GM23338 (cell line): Measurements from ENCODE around the gene KIFC1. TPM values are rescaled to one million over a fixed set of nuclear protein-coding genes. Genes with fewer than 3 reads are reported as not detected.

ENCODE experiments used
- ATAC-seq: fragments of 200-7000 bp; cut with Tn5 transposase; 3 replicates; pipeline ENCODE4 v1.9.1; 2020
- DNase-seq: peaks from one replicate; pipeline ENCODE4 v3.0.0-alpha.2; 2015; ENCODE audit warnings: low spot score
- H2AFZ ChIP-seq: fragments of 200-600 bp; sonication (generic); 2 replicates; pipeline ENCODE4 v1.8.0; 2016; ENCODE audit warnings: antibody characterized with exemption, mild to moderate bottlenecking, moderate library complexity
- H3F3A ChIP-seq: fragments of 200-600 bp; sonication (generic); replicated peaks from 2 replicates; pipeline ENCODE4 v1.8.0; 2017; ENCODE audit warnings: antibody characterized with exemption, mixed run types, low read depth
- H3K27ac ChIP-seq: fragments of 200-600 bp; sonication (generic); 2 replicates; pipeline ENCODE4 v1.6.1; 2016; ENCODE audit warnings: low read depth
- H3K27me3 ChIP-seq: fragments of 200-600 bp; sonication (generic); 2 replicates; pipeline ENCODE4 v1.8.0; 2016; ENCODE audit warnings: mild to moderate bottlenecking, mixed run types, moderate library complexity; ENCODE audit not compliant: insufficient read depth
- H3K36me3 ChIP-seq: fragments of 200-600 bp; sonication (generic); 2 replicates; pipeline ENCODE4 v1.8.0; 2016; ENCODE audit warnings: mild to moderate bottlenecking; ENCODE audit not compliant: insufficient read depth
- H3K4me1 ChIP-seq: fragments of 200-600 bp; sonication (generic); 2 replicates; pipeline ENCODE4 v1.8.0; 2016; ENCODE audit warnings: mild to moderate bottlenecking, moderate library complexity; ENCODE audit not compliant: insufficient read depth
- H3K4me2 ChIP-seq: fragments of 200-600 bp; sonication (generic); 2 replicates; pipeline ENCODE4 v1.7.1; 2017; ENCODE audit warnings: mixed run types
- H3K4me3 ChIP-seq: fragments of 200-600 bp; sonication (generic); 2 replicates; pipeline ENCODE4 v1.6.1; 2016; ENCODE audit warnings: mixed run types
- H3K79me2 ChIP-seq: fragments of 200-600 bp; sonication (generic); replicated peaks from 2 replicates; pipeline ENCODE4 v1.8.0; 2017; ENCODE audit warnings: mild to moderate bottlenecking; ENCODE audit not compliant: insufficient read depth
- H3K9me2 ChIP-seq: fragments of 200-600 bp; sonication (generic); 2 replicates; pipeline ENCODE4 v1.8.0; 2017; ENCODE audit not compliant: insufficient read depth
- H4K20me1 ChIP-seq: fragments of 200-600 bp; sonication (generic); replicated peaks from 2 replicates; pipeline ENCODE4 v1.8.0; 2017; ENCODE audit warnings: mild to moderate bottlenecking; ENCODE audit not compliant: insufficient read depth
- H3K27ac Mint-ChIP-seq: 2 replicates; pipeline ENCODE4 v1.8.0; 2020; ENCODE audit warnings: inconsistent platforms, mild to moderate bottlenecking, moderate library complexity, mixed read lengths
- H3K27me3 Mint-ChIP-seq: 3 replicates; pipeline ENCODE4 v1.8.0; 2022; ENCODE audit warnings: low read depth, mild to moderate bottlenecking, moderate library complexity, mixed read lengths, inconsistent platforms; ENCODE audit not compliant: insufficient read depth, poor library complexity
- H3K36me3 Mint-ChIP-seq: 3 replicates; pipeline ENCODE4 v1.8.0; 2021; ENCODE audit warnings: low read depth, mild to moderate bottlenecking, inconsistent platforms, moderate library complexity, mixed read lengths
- H3K4me1 Mint-ChIP-seq: 3 replicates; pipeline ENCODE4 v1.8.0; 2020; ENCODE audit warnings: mild to moderate bottlenecking, inconsistent platforms, mixed read lengths
- H3K4me3 Mint-ChIP-seq: 3 replicates; pipeline ENCODE4 v1.8.0; 2021; ENCODE audit warnings: moderate library complexity, mild to moderate bottlenecking, inconsistent platforms, mixed read lengths
- H3K9me3 Mint-ChIP-seq: 3 replicates; pipeline ENCODE4 v1.8.0; 2020; ENCODE audit warnings: moderate library complexity, mild to moderate bottlenecking, inconsistent platforms, mixed read lengths
- CREB1 ChIP-seq: fragments of 250-450 bp; sonication (Bioruptor Pico); IDR thresholded peaks from 2 replicates; pipeline ENCODE4 v1.5.0; 2020; ENCODE audit warnings: low read depth, mild to moderate bottlenecking, moderate library complexity
- ETS1 ChIP-seq: IDR thresholded peaks from 2 replicates; pipeline ENCODE4 v1.6.1; 2016; ENCODE audit warnings: antibody characterized with exemption
- EZH2 ChIP-seq: fragments of 200-600 bp; sonication (generic); IDR thresholded peaks from one replicate; pipeline ENCODE4 v1.8.0; 2017; ENCODE audit warnings: antibody characterized with exemption, mild to moderate bottlenecking, low read depth; ENCODE audit not compliant: unreplicated experiment
- EZH2phosphoT487 ChIP-seq: fragments of 200-600 bp; sonication (generic); IDR thresholded peaks from one replicate; pipeline ENCODE4 v1.8.1; 2018; ENCODE audit warnings: antibody characterized with exemption; ENCODE audit not compliant: unreplicated experiment
- JUNB ChIP-seq: IDR thresholded peaks from one replicate; pipeline ENCODE4 v1.6.1; 2016; ENCODE audit warnings: antibody characterized with exemption; ENCODE audit not compliant: unreplicated experiment
- NANOG ChIP-seq: IDR thresholded peaks from 2 replicates; pipeline ENCODE4 v1.6.1; 2016; ENCODE audit warnings: antibody characterized with exemption, borderline replicate concordance
- POLR2AphosphoS5 ChIP-seq: IDR thresholded peaks from 2 replicates; pipeline ENCODE4 v1.6.1; 2016; ENCODE audit warnings: antibody characterized with exemption, low read depth
- STAT1 ChIP-seq: IDR thresholded peaks from one replicate; pipeline ENCODE4 v1.6.1; 2016; ENCODE audit warnings: antibody characterized with exemption; ENCODE audit not compliant: unreplicated experiment
- ZNF114 ChIP-seq: fragments of 250-450 bp; sonication (Bioruptor Pico); IDR thresholded peaks from 2 replicates; pipeline ENCODE4 v1.5.0; 2020; ENCODE audit warnings: mild to moderate bottlenecking, moderate library complexity
- ZNF331 ChIP-seq: fragments of 250-450 bp; sonication (Bioruptor Pico); IDR thresholded peaks from 2 replicates; pipeline ENCODE4 v1.5.0; 2020; ENCODE audit warnings: low read depth, mild to moderate bottlenecking, moderate library complexity
- polyA plus RNA-seq: library from polyadenylated mRNA; unstranded; fragments of >200 nt; fragmentation: Nextera tagmentation; extraction: Ambion mirVana; gene quantifications from 2 replicates; pipeline ENCODE4 v1.2.1, GENCODE V29; 2016
- total RNA-seq: library from RNA; depleted of rRNA; stranded (reverse); fragments of >200 nt; shearing (Covaris generic); gene quantifications from 2 replicates; pipeline ENCODE4 v1.2.3, GENCODE V29; 2014
- TF ChIP-seq, protein P1 (sequence below): fragments of 250-450 bp; sonication (Bioruptor Pico); IDR thresholded peaks from 2 replicates; pipeline ENCODE4 v1.5.0; 2020; ENCODE audit warnings: mild to moderate bottlenecking, moderate library complexity
- TF ChIP-seq, protein P2 (sequence below): IDR thresholded peaks from one replicate; pipeline ENCODE4 v1.6.1; 2018; ENCODE audit warnings: antibody characterized with exemption; ENCODE audit not compliant: unreplicated experiment
- TF ChIP-seq, protein P3 (sequence below), 2 experiments: fragments of 200-600 bp in 1 of 2; sonication (generic) in 1 of 2; conservative IDR thresholded peaks; 2 replicates each; pipeline versions ENCODE4 v1.5.1 to v1.6.1; 2016 to 2017; ENCODE audit warnings: antibody characterized with exemption in 2 of 2, low read depth in 2 of 2, mild to moderate bottlenecking in 2 of 2, moderate library complexity in 1 of 2

The KIFC1 gene
- total and polyA plus RNA-seq, 2 experiments from 2014 or later: 10.3 to 61.7 TPM

- DNase-seq (no peak), ATAC-seq (no peak)
- Histone ChIP-seq H3K4me3 (peak overlapping the region; percentile 64; the same call in 1 of the 2 replicates), H4K20me1 (no peaks in the 10 kb centered on the region; the same call in 1 of the 2 replicates), H3K79me2 (peaks cover 67% of the 10 kb centered on the region), H3K36me3 (peaks cover 7% of the 10 kb centered on the region), H2AFZ (no peak overlapping the region), H3K27me3 (no peaks in the 10 kb centered on the region), H3F3A (peaks cover 28% of the 10 kb centered on the region), H3K4me1 (peaks cover 63% of the 10 kb centered on the region), H3K9me2 (no peaks in the 10 kb centered on the region), H3K4me2 (peak overlapping the region; percentile 90), H3K27ac (peak overlapping the region; percentile 100)
- Mint-ChIP-seq H3K4me1 (peaks cover 65% of the 10 kb centered on the region), H3K9me3 (no peaks in the 10 kb centered on the region), H3K27me3 (peaks cover 29% of the 10 kb centered on the region), H3K27ac (peak overlapping the region; percentile 90), H3K4me3 (peak overlapping the region; percentile 80), H3K36me3 (peaks cover 31% of the 10 kb centered on the region)
- no peak for TF ChIP-seq ZNF331
- no peak for TF ChIP-seq STAT1
- no peak for TF ChIP-seq ZNF114 (CRISPR knock-in tag)
- no peak for TF ChIP-seq CREB1 (CRISPR knock-in tag)
- no peak for TF ChIP-seq NANOG
- no peak for TF ChIP-seq EZH2
- TF ChIP-seq POLR2AphosphoS5: no peak
- TF ChIP-seq, protein P1, sequence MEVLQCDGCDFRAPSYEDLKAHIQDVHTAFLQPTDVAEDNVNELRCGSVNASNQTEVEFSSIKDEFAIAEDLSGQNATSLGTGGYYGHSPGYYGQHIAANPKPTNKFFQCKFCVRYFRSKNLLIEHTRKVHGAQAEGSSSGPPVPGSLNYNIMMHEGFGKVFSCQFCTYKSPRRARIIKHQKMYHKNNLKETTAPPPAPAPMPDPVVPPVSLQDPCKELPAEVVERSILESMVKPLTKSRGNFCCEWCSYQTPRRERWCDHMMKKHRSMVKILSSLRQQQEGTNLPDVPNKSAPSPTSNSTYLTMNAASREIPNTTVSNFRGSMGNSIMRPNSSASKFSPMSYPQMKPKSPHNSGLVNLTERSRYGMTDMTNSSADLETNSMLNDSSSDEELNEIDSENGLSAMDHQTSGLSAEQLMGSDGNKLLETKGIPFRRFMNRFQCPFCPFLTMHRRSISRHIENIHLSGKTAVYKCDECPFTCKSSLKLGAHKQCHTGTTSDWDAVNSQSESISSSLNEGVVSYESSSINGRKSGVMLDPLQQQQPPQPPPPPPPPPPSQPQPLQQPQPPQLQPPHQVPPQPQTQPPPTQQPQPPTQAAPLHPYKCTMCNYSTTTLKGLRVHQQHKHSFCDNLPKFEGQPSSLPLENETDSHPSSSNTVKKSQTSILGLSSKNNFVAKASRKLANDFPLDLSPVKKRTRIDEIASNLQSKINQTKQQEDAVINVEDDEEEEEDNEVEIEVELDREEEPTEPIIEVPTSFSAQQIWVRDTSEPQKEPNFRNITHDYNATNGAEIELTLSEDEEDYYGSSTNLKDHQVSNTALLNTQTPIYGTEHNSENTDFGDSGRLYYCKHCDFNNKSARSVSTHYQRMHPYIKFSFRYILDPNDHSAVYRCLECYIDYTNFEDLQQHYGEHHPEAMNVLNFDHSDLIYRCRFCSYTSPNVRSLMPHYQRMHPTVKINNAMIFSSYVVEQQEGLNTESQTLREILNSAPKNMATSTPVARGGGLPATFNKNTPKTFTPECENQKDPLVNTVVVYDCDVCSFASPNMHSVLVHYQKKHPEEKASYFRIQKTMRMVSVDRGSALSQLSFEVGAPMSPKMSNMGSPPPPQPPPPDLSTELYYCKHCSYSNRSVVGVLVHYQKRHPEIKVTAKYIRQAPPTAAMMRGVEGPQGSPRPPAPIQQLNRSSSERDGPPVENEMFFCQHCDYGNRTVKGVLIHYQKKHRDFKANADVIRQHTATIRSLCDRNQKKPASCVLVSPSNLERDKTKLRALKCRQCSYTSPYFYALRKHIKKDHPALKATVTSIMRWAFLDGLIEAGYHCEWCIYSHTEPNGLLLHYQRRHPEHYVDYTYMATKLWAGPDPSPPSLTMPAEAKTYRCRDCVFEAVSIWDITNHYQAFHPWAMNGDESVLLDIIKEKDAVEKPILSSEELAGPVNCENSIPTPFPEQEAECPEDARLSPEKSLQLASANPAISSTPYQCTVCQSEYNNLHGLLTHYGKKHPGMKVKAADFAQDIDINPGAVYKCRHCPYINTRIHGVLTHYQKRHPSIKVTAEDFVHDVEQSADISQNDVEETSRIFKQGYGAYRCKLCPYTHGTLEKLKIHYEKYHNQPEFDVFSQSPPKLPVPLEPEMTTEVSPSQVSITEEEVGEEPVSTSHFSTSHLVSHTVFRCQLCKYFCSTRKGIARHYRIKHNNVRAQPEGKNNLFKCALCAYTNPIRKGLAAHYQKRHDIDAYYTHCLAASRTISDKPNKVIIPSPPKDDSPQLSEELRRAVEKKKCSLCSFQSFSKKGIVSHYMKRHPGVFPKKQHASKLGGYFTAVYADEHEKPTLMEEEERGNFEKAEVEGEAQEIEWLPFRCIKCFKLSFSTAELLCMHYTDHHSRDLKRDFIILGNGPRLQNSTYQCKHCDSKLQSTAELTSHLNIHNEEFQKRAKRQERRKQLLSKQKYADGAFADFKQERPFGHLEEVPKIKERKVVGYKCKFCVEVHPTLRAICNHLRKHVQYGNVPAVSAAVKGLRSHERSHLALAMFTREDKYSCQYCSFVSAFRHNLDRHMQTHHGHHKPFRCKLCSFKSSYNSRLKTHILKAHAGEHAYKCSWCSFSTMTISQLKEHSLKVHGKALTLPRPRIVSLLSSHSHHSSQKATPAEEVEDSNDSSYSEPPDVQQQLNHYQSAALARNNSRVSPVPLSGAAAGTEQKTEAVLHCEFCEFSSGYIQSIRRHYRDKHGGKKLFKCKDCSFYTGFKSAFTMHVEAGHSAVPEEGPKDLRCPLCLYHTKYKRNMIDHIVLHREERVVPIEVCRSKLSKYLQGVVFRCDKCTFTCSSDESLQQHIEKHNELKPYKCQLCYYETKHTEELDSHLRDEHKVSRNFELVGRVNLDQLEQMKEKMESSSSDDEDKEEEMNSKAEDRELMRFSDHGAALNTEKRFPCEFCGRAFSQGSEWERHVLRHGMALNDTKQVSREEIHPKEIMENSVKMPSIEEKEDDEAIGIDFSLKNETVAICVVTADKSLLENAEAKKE (CRISPR knock-in tag): no peak
- TF ChIP-seq, protein P2, sequence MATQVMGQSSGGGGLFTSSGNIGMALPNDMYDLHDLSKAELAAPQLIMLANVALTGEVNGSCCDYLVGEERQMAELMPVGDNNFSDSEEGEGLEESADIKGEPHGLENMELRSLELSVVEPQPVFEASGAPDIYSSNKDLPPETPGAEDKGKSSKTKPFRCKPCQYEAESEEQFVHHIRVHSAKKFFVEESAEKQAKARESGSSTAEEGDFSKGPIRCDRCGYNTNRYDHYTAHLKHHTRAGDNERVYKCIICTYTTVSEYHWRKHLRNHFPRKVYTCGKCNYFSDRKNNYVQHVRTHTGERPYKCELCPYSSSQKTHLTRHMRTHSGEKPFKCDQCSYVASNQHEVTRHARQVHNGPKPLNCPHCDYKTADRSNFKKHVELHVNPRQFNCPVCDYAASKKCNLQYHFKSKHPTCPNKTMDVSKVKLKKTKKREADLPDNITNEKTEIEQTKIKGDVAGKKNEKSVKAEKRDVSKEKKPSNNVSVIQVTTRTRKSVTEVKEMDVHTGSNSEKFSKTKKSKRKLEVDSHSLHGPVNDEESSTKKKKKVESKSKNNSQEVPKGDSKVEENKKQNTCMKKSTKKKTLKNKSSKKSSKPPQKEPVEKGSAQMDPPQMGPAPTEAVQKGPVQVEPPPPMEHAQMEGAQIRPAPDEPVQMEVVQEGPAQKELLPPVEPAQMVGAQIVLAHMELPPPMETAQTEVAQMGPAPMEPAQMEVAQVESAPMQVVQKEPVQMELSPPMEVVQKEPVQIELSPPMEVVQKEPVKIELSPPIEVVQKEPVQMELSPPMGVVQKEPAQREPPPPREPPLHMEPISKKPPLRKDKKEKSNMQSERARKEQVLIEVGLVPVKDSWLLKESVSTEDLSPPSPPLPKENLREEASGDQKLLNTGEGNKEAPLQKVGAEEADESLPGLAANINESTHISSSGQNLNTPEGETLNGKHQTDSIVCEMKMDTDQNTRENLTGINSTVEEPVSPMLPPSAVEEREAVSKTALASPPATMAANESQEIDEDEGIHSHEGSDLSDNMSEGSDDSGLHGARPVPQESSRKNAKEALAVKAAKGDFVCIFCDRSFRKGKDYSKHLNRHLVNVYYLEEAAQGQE: no peak
- TF ChIP-seq, protein P3, sequence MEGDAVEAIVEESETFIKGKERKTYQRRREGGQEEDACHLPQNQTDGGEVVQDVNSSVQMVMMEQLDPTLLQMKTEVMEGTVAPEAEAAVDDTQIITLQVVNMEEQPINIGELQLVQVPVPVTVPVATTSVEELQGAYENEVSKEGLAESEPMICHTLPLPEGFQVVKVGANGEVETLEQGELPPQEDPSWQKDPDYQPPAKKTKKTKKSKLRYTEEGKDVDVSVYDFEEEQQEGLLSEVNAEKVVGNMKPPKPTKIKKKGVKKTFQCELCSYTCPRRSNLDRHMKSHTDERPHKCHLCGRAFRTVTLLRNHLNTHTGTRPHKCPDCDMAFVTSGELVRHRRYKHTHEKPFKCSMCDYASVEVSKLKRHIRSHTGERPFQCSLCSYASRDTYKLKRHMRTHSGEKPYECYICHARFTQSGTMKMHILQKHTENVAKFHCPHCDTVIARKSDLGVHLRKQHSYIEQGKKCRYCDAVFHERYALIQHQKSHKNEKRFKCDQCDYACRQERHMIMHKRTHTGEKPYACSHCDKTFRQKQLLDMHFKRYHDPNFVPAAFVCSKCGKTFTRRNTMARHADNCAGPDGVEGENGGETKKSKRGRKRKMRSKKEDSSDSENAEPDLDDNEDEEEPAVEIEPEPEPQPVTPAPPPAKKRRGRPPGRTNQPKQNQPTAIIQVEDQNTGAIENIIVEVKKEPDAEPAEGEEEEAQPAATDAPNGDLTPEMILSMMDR (conservative IDR thresholded peaks at IDR 0.05; ENCODE audit: low read depth in 2 of 2): no peak
- TF ChIP-seq ETS1: no peak
- no peak for TF ChIP-seq EZH2phosphoT487
- TF ChIP-seq JUNB: no peak
Observed at GRCh38 chr6:33430334-33430733, 38.7 kb downstream of the KIFC1 start.
